ENCODE measurements around the gene ARF1.

DNA sequence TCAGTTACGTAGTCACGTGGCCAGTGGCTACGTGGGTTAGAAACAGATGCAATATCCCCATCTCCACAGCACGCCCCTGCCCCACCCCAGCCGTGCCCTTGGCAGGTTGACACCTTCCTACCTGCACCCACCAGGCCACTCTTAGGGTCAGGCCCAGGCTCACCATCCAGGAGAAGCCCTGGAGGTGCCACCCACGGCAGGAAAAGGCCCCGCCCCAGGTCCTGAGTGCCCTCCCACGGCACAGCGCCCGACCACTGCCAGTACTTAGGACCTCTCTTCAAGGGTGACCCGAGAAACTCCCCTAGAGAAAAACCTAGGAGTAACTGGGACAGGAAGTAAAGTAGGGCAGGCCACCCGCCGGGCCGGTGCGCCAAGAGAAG, 19.1 kb downstream of the ARF1 start:
- TF ChIP-seq JUN (CRISPR knock-in tag; IDR thresholded peaks at IDR 0.05) (no peak), FOXP1 (CRISPR knock-in tag; IDR thresholded peaks at IDR 0.05; ENCODE audit: borderline replicate concordance) (no peak), JAZF1 (CRISPR knock-in tag; IDR thresholded peaks at IDR 0.05) (no peak), E2F1 (CRISPR knock-in tag; IDR thresholded peaks at IDR 0.05) (no peak), ZNF219 (CRISPR knock-in tag; IDR thresholded peaks at IDR 0.05; ENCODE audit: borderline replicate concordance) (no peak)
- TF ChIP-seq, protein P1, sequence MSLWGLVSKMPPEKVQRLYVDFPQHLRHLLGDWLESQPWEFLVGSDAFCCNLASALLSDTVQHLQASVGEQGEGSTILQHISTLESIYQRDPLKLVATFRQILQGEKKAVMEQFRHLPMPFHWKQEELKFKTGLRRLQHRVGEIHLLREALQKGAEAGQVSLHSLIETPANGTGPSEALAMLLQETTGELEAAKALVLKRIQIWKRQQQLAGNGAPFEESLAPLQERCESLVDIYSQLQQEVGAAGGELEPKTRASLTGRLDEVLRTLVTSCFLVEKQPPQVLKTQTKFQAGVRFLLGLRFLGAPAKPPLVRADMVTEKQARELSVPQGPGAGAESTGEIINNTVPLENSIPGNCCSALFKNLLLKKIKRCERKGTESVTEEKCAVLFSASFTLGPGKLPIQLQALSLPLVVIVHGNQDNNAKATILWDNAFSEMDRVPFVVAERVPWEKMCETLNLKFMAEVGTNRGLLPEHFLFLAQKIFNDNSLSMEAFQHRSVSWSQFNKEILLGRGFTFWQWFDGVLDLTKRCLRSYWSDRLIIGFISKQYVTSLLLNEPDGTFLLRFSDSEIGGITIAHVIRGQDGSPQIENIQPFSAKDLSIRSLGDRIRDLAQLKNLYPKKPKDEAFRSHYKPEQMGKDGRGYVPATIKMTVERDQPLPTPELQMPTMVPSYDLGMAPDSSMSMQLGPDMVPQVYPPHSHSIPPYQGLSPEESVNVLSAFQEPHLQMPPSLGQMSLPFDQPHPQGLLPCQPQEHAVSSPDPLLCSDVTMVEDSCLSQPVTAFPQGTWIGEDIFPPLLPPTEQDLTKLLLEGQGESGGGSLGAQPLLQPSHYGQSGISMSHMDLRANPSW (CRISPR knock-in tag; conservative IDR thresholded peaks at IDR 0.05; ENCODE audit: low read depth): no peak
- TF ChIP-seq, protein P2, sequence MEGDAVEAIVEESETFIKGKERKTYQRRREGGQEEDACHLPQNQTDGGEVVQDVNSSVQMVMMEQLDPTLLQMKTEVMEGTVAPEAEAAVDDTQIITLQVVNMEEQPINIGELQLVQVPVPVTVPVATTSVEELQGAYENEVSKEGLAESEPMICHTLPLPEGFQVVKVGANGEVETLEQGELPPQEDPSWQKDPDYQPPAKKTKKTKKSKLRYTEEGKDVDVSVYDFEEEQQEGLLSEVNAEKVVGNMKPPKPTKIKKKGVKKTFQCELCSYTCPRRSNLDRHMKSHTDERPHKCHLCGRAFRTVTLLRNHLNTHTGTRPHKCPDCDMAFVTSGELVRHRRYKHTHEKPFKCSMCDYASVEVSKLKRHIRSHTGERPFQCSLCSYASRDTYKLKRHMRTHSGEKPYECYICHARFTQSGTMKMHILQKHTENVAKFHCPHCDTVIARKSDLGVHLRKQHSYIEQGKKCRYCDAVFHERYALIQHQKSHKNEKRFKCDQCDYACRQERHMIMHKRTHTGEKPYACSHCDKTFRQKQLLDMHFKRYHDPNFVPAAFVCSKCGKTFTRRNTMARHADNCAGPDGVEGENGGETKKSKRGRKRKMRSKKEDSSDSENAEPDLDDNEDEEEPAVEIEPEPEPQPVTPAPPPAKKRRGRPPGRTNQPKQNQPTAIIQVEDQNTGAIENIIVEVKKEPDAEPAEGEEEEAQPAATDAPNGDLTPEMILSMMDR (IDR thresholded peaks at IDR 0.05): no peak

Measured in WTC11 (cell line).